Fibroblast of the aortic adventitia (primary cell): Measurements from ENCODE around the gene KIAA0319L. TPM values are rescaled to one million over a fixed set of nuclear protein-coding genes. Genes with fewer than 3 reads are reported as not detected.

ENCODE experiments used
- DNase-seq: peaks from one replicate; pipeline ENCODE4 v3.0.0-alpha.2; 2010; ENCODE audit warnings: low read depth
- H3K4me3 ChIP-seq: 2 replicates; pipeline ENCODE4 v1.5.1; 2011; ENCODE audit warnings: low read depth, mild to moderate bottlenecking, control low read depth, low read length, moderate library complexity
- total RNA-seq: library from RNA; depleted of rRNA; stranded (reverse); fragments of >200 nt; gene quantifications from 2 replicates; pipeline ENCODE4 v1.2.3, GENCODE V29; 2012; ENCODE audit warnings: low replicate concordance
- TF ChIP-seq, protein P1 (sequence below): IDR thresholded peaks from 2 replicates; pipeline ENCODE4 v1.5.1; 2011; ENCODE audit warnings: mild to moderate bottlenecking, low read length, control low read depth, inconsistent platforms; ENCODE audit not compliant: insufficient read depth

KIAA0319L gene
- total RNA-seq, 1 donor = 36.2 TPM

DNA sequence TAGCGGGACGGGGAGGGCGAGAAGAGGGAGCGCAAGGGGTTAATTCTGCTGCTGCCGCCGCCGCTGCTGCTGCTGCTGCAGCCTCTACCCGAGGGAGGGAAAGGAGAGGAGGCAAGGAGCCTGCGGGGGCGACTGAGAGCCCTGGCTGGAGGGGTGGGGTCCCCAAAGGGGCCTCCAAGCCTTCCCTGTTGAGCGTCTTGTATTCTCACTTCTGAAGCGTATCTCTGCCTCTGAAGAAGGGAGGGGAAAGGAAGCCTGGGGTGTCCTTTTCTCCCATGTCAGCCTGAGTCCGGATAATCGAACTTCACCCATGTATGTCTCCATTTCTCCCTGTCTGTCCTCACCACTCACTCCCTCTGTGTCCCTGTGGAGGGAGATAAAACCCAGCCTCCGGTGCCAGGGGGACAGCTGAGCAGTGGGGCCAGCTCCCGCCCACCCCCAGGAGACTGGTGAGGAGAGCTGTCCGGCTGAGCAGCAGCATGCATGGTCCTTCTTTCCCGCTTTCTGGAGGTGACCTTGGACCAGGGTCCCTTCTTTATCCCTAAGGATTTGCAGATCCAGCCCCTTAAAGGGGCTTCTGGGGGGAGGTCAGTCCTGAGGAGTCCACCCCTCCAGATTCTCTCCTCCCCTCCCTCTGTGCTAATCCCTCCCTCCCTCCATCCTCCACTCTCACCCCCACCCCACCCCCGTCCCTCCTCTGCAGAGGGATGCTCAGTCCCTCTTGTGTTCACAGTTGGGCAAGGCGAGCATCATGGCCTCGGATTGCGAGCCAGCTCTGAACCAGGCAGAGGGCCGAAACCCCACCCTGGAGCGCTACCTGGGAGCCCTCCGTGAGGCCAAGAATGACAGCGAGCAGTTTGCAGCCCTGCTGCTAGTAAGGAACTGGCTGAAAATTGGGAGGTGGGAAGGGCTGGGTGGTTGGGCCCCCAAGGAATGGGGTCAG is 1.4 kb upstream of the KIAA0319L start:
- TF ChIP-seq, protein P1, sequence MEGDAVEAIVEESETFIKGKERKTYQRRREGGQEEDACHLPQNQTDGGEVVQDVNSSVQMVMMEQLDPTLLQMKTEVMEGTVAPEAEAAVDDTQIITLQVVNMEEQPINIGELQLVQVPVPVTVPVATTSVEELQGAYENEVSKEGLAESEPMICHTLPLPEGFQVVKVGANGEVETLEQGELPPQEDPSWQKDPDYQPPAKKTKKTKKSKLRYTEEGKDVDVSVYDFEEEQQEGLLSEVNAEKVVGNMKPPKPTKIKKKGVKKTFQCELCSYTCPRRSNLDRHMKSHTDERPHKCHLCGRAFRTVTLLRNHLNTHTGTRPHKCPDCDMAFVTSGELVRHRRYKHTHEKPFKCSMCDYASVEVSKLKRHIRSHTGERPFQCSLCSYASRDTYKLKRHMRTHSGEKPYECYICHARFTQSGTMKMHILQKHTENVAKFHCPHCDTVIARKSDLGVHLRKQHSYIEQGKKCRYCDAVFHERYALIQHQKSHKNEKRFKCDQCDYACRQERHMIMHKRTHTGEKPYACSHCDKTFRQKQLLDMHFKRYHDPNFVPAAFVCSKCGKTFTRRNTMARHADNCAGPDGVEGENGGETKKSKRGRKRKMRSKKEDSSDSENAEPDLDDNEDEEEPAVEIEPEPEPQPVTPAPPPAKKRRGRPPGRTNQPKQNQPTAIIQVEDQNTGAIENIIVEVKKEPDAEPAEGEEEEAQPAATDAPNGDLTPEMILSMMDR = peak; percentile 27
- peak overlapping the region; percentile 96 for H3K4me3 ChIP-seq
- no peak for DNase-seq

- peak within 1 kb of the TSS; percentile 96 for H3K4me3 ChIP-seq
- peak; percentile 95 for DNase-seq
- TF ChIP-seq, protein P1 = no peak
These were observed 589 bp upstream of the KIAA0319L start, which contains the start of gene NCDN for GRCh38 chr1:35557611-35558373. Gene NCDN (plus strand): TSS chr1:35557799. CDS start chr1:35558191, 392 bp downstream.

DNA sequence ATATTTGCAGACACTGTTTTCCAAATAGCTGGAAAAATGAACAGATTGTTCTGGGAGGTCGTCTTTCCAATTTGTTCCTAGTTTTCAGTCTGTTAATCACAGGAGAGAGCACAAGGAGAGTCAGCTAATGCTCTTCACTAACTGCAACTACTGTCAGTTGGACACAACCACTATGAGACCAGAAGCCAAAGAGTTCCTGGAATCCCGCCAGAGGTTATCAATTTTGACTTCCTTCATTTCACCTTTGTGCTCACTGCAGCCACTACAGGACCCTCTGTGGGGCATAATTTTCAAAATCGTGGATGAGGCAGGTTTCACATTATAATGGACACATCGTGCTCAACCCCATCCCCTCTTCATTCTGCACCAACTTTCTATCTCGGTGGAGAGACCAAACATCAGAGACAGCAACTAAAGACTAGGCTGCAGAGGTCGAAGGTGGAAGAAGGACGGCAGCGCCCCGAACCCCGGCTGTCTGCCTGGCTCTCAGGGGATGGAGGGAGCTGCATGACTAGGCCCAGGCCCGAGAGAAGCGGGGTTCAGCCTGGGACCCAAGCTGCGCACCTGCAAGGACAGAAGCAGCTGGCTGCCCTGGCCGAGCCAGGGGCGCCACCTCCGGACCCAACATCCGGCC is 602 bp downstream of the KIAA0319L start:
- TF ChIP-seq, protein P1 = no peak
- peak overlapping the region; percentile 96 for H3K4me3 ChIP-seq
- DNase-seq = no peak

- peak; percentile 69 for DNase-seq
- TF ChIP-seq, protein P1 = no peak
- H3K4me3 ChIP-seq = peak overlapping the region; percentile 96
These were observed 1.4 kb downstream of the KIAA0319L start for GRCh38 chr1:35555601-35556477.

GRCh38 chr1:35555212-35555584 is 2.0 kb downstream of the KIAA0319L start:
- DNase-seq = no peak
- H3K4me3 ChIP-seq = peak overlapping the region; percentile 34
- TF ChIP-seq, protein P1 = no peak
